22Rv1 (cell line): ENCODE measurements around the gene WFDC11.

Source experiments
- CTCF ChIP-seq: fragments of 450-650 bp; IDR thresholded peaks from 2 replicates; pipeline ENCODE4 v1.5.1; 2017; ENCODE audit warnings: mild to moderate bottlenecking
- ZFX ChIP-seq: fragments of 450-650 bp; IDR thresholded peaks from 2 replicates; pipeline ENCODE4 v1.6.1; 2017; ENCODE audit warnings: antibody characterized with exemption, borderline replicate concordance

- no peak for TF ChIP-seq CTCF
- no peak for TF ChIP-seq ZFX
These were observed 52.4 kb downstream of the WFDC11 start for GRCh38 chr20:45617591-45617990.
